NCI-H1694 (cell line): ENCODE data around the gene SIRT2.
"Not testable (repeated sequence)": the region's sequence is repeated elsewhere in the genome, so short reads cannot be mapped to it uniquely, and the experiment has no call there.

Source experiments
- DNase-seq: peaks from one replicate; lab custom pipeline; 2025; lab: John Stamatoyannopoulos, UW

SIRT2 gene

GRCh38 chr19:38899447-38900201 is at the start of gene SIRT2, which contains the start of gene NFKBIB:
SIRT2 (minus strand) TSS chr19:38899618; CDS start chr19:38899521, 97 bp downstream.
NFKBIB (plus strand) TSS chr19:38899969; CDS start chr19:38900033, 64 bp downstream.
- peak; percentile 100 for DNase-seq

DNA sequence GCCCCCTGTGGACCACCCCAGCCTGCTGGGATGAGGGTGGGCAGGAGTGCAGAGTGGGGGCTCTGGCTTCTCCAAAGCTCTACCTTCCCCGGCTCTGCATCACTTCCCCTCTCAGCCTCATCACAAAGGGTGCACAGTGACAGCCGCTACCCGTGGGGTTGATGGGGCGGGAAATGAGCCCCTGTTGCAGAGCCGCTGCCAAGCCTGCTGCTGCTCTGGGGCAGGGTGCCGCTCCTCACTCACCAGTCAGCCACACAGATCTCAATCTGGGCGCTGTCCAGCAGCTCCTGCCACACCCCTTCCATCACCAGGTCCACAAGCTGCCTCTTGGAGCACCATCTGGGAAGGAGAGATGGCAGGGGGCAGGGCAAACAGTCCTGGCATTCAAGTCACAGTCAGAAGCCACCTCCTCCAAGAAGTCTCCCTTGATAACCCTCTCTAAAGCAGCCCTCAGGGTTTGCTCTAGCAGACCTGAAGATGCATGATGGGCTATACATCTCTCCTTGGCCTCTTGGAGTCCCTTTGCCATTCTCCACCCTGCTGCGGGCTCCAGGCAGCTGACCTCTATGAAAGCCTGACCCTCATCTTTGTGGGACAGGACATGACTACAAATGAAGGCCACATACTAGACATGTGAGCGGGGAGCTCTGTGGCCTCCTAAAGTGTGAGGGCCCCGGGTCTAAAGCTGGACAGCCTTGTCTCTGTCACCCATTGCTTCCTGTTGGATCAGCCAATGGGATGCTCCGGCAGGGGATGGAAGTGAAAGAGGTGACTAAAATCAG is 47.0 kb upstream of the SIRT2 start:
- DNase-seq: no peak

DNA sequence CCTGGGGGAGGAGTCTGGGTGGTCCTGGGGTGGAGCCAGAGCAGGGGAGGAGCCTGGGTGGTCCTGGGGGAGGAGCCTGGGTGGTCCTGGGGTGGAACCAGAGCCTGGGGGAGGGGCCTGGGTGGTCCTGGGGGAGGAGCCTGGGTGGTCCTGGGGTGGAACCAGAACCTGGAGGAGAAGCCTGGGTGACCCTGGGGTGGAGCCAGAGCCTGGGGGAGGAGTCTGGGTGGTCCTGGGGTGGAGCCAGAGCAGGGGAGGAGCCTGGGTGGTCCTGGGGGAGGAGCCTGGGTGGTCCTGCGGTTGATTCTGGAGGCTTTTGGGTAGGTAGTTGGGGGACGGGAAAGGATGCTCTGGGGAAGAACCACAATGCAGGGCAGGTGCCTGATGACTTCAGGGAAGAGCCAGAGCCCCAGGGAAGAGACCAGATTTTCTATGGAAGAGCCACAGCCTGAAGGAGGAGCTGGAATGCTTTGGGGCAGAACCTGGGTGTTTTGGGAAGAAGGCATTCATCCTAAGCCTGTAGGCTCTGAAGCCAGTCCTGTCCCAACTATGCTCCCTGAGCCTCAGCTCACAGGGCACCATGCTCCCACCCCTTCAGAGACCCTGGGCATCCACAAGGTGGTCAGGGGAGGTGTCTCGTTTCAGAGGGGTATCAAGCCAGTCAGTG is 46.3 kb upstream of the SIRT2 start:
- no peak for DNase-seq

- DNase-seq: no peak
These were observed 45.6 kb upstream of the SIRT2 start for GRCh38 chr19:38944981-38945506.

DNA sequence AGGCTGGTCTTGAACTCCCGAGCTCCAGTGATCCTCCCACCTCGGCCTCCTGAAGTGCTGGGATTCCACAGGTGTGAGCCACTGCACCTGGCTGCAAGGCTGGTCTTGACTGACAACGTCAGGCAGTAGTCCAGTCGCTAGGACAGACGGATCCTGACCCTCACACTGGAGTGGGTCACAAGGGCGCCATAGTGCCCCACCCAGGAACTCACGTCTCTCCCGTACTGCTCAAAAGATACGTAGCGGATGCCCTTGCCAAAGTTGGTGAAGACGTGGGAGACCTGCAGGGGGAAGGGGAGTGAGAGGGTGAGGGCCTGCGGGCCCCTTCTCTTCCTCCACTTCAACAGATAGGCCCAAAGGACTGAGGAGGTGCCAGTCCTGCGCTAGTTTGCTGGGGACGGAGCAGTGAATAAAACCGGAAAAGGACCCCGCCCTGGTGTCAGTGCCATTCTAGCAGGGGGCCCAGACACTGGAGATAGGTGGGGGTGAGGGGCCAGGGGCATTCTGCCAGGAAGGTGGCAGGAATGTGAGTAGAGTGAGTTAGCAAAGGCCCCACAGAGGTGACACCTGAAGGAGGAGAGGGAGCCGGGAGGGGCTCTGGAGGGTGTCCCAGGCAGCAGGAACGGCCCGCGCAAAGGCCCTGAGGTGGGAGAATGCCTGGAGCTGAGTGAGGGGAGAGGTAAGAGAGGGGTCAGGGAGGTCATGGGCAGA is 43.2 kb upstream of the SIRT2 start:
- DNase-seq: no peak

- no peak for DNase-seq
These were observed 42.6 kb upstream of the SIRT2 start for GRCh38 chr19:38941979-38942378.

DNA sequence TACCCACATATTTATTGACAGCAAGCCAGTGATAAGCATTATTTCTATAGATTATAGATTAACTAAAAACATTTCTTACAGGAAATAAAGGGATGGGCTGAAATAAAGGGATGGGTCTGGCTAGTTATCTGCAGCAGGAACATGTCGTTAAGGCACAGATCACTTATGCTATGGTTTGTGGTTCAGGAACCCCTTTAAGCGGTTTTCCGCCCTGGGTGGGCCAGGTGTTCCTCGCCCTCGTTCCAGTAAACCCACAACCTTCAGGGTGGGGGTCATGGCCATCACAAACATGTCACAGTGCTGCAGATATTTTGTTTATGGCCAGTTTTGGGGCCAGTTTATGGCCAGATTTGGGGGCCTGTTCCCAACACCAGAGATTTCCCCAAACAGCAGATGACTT is 42.0 kb upstream of the SIRT2 start:
- DNase-seq: not testable (repeated sequence)

DNA sequence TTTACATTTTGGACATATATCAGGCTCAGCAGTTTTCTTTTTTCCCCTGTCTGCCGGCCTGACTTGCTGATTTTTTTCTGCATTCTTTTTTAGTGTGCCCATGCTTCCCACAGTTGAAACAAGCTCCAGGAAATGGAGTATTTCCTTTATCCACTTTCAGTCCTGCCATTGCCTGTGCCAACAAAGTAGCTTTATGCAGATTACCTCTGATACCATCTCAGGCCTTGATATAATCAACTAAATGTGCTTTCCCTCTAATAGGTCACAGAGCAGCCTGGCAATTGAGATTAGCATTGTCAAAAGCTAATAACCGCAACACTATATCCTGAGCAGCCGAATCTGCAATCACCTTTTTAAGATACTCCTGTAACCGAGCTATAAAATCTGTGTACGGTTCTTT is 40.5 kb upstream of the SIRT2 start:
- no peak for DNase-seq

DNA sequence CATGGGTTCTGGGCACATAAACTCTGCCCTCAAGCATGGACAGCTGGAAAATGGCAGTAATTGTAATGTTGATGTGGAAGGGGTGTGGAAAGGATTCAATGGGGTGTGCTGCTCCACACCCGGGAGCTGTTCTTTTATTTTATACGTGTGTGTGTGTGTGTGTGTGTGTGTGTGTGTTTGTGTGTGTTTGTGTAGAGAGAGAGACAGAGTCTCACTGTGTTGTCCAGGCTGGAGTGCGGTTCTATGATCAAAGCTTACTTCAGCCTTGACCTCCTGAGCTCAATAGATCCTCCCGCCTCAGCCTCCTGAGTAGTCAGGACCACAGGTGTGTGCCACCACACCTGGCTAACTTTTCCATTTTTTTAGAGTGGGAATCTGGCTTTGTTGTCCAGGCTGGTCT is 34.1 kb upstream of the SIRT2 start:
- no peak for DNase-seq

DNA sequence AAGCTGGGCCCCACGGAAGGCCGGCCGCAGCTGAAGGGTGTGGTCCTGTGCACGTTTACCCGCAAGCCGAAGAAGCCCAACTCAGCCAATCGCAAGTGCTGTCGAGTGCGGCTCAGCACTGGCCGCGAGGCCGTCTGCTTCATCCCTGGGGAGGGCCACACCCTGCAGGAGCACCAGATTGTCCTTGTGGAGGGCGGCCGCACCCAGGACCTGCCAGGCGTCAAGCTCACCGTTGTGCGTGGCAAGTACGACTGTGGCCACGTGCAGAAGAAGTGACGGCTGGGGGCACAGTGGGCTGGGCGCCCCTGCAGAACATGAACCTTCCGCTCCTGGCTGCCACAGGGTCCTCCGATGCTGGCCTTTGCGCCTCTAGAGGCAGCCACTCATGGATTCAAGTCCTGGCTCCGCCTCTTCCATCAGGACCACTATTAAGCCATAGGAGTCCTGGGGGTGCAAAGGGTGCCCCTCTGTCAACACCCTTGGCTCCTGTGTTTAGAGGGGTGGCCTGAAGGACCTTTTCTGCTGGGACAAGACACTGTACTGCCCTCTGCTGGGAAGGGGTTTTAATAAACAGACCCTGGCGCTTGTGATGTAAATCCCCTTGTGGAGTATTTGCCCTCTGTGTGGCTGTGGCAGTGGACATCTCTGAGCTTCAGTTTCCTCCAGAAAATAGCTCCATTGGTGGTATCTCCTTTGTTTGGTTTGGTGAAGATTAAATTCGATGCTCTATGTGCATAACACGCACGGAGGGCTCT is 33.2 kb upstream of the SIRT2 start:
- peak; percentile 18 for DNase-seq

DNA sequence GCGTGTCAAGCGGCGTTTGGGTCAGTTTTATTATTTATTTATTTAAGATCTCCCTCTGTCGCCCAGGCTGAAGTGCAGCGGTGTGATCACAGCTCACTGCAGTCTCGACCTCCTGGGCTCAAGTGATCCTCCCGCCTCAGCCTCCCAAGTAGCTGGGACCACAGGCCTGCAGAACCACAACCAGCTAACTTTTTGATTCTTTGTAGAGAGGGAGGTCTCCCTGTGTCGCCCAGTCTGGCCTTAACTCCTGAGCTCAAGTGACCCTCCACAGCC is 32.0 kb upstream of the SIRT2 start:
- no peak for DNase-seq

DNA sequence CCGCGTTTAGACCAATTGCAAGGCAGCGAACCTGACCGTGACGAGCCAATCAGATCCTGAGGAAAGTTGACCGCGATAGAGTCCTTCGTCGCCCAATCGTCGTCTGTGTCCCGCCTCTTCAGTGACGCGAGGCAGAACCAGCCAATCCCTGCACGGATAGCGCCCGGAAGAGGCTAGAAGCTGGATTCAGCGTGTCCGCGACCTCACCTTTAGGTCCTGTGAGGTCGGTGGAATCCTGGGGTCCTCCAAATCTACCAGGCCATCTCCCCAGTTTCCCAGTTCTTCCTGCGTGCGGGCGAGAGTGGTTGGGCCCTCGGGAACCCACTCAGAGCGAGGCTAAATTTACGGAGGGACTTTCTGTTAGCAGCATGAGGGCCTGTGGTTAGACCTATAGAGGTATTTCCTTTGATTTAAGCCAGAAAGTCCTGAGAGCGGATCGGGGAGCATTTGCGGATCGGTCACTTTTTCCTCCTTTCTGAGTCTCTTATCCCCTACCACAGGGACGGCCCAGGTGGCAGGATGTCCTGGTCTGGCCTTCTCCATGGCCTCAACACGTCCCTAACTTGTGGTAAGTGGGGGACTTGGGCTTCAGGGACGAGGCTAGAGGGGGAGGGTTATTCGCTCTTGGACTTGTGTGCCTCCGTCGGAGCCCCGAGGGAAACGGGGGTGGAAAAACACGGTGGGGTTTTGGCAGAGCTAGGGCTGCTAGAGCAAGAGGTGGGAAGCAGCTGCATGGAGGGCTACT is 31.5 kb upstream of the SIRT2 start, which contains the start of gene MRPS12:
Gene MRPS12, plus strand, starts transcription at position 169 of the 745 bp plus-strand sequence. Its CDS starts 351 bp downstream, at position 520.
- peak; percentile 98 for DNase-seq

GRCh38 chr19:38929929-38930775 is 30.7 kb upstream of the SIRT2 start, which contains the start of gene SARS2:
SARS2 (minus strand) TSS chr19:38930763; CDS start chr19:38930736, 27 bp downstream.
- DNase-seq: peak; percentile 89

DNA sequence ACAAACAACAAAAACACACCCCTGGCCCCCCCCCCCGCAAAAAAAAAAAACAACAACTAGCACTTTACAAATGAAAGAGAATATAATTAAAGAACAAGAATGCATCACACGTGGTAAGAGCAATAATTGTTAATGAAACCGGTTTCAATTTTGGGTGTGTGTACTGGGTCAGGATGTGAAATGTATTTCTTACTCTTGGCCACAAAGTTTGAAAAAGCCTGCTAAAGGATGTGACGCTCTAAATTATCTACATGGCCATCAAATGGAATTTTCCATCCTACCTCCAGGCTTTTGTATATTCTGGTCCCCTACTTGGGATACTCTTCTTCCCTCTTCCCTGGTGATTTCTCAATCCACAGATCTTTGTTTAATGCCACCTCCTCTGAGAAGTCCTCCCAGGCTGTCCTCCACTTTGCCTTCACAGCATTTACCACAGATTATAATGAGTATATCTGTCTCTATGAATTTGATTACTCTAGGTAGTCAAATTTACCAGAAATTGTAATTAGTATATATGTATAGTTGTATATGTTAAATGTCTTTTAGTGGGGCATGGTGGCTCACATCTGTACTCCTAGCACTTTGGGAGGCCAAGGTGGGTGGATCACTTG is 29.1 kb upstream of the SIRT2 start:
- DNase-seq: no peak

GRCh38 chr19:38924388-38924787 is 25.0 kb upstream of the SIRT2 start:
- DNase-seq: no peak

- no peak for DNase-seq
These were observed 23.1 kb upstream of the SIRT2 start for GRCh38 chr19:38922482-38922881.

DNA sequence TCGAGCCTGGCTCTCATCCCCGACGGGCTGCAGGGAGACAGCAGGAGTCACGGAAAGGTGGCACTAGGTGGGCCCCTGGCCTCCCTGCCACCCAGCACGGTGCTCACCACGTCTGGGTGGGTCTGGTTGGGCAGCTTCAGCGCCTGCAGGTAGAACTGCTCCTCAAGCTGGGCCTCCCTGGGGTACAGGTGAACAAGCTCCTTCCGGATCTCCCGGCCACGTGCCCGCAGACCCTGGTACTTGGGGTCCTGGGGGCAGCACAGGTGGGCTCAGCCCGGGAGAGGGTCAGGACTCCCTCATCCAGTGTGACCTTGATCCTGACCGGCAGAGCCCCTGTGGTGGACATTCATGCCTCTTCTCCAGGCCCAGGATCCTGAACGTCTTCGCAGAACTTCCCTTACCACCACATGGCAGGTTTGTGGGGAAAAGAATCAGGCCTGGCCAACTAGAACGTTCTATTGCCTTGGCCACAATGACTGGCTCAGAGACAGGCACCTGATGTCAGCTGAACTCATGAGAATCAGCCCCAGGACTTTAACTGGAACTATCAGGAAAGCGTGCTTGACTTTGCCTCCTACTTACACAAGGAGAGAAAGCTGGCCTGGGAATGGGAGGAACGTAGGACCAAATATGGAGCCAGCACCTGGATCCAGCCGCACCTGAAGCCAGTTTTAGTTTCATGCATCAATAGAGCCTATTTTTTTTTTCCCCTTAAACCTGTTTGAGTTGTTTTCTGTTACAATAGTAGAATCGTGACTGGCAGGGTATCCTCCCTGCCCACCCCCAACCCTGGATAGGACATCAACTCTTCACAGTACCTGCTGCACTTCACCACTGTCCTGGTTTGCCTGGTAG is 22.2 kb upstream of the SIRT2 start:
- no peak for DNase-seq
